HG03342 (cell line): ENCODE measurements around the gene UIMC1.

Source experiments
- ATAC-seq: cut with Tn5 transposase; IDR thresholded peaks from one replicate; pipeline ENCODE4 v1.9.1; 2021; ENCODE audit warnings: mild to moderate bottlenecking, moderate library complexity; ENCODE audit not compliant: unreplicated experiment

UIMC1 gene

GRCh38 chr5:176956756-176957155, 49.8 kb downstream of the UIMC1 start:
- no peak for ATAC-seq

GRCh38 chr5:176955895-176956294, 50.7 kb downstream of the UIMC1 start:
- ATAC-seq: no peak

GRCh38 chr5:176954050-176954449, 52.5 kb downstream of the UIMC1 start:
- ATAC-seq: no peak

- no peak for ATAC-seq
Measured at GRCh38 chr5:176952531-176953193, 53.9 kb downstream of the UIMC1 start.

- no peak for ATAC-seq
Measured at GRCh38 chr5:176948458-176948857, 58.1 kb downstream of the UIMC1 start.

GRCh38 chr5:176947847-176948246, 58.7 kb downstream of the UIMC1 start:
- ATAC-seq: no peak

GRCh38 chr5:176944268-176944667, 62.3 kb downstream of the UIMC1 start:
- no peak for ATAC-seq

GRCh38 chr5:176943816-176944215, 62.8 kb downstream of the UIMC1 start:
- no peak for ATAC-seq

GRCh38 chr5:176941951-176942350, 64.6 kb downstream of the UIMC1 start:
- no peak for ATAC-seq

- ATAC-seq: no peak
Measured at GRCh38 chr5:176938472-176938871, 68.1 kb downstream of the UIMC1 start.

- ATAC-seq: no peak
Measured at GRCh38 chr5:176935017-176935416, 71.6 kb downstream of the UIMC1 start.

- no peak for ATAC-seq
Measured at GRCh38 chr5:176934309-176934930, 72.2 kb downstream of the UIMC1 start.

GRCh38 chr5:176929654-176930053, 76.9 kb downstream of the UIMC1 start:
- ATAC-seq: no peak

GRCh38 chr5:176927562-176927961, 79.0 kb downstream of the UIMC1 start:
- ATAC-seq: no peak

GRCh38 chr5:176922817-176923216, 83.8 kb downstream of the UIMC1 start:
- no peak for ATAC-seq

- ATAC-seq: no peak
Measured at GRCh38 chr5:176921714-176922113, 84.9 kb downstream of the UIMC1 start.

- no peak for ATAC-seq
Measured at GRCh38 chr5:176918613-176919012, 88.0 kb downstream of the UIMC1 start.

GRCh38 chr5:176916337-176916736, 90.2 kb downstream of the UIMC1 start:
- no peak for ATAC-seq

- ATAC-seq: no peak
Measured at GRCh38 chr5:176915906-176916305, 90.7 kb downstream of the UIMC1 start.

- ATAC-seq: no peak
Measured at GRCh38 chr5:176912115-176912514, 94.5 kb downstream of the UIMC1 start.

GRCh38 chr5:176908675-176909368, 97.8 kb downstream of the UIMC1 start:
- ATAC-seq: no peak

- no peak for ATAC-seq
Measured at GRCh38 chr5:176906796-176907195, 99.8 kb downstream of the UIMC1 start.
